UCSD-AML1 (cell line): ENCODE data around the gene LARP4.
A peak's percentile ranks its signal among the peaks of the same experiment; 100 is the strongest.
"Not testable (repeated sequence)": the region's sequence is repeated elsewhere in the genome, so short reads cannot be mapped to it uniquely, and the experiment has no call there.

Experiments
- DNase-seq: peaks from one replicate; lab custom pipeline; 2025; ENCODE audit not compliant: unreplicated experiment; lab: John Stamatoyannopoulos, UW

The LARP4 gene

DNA sequence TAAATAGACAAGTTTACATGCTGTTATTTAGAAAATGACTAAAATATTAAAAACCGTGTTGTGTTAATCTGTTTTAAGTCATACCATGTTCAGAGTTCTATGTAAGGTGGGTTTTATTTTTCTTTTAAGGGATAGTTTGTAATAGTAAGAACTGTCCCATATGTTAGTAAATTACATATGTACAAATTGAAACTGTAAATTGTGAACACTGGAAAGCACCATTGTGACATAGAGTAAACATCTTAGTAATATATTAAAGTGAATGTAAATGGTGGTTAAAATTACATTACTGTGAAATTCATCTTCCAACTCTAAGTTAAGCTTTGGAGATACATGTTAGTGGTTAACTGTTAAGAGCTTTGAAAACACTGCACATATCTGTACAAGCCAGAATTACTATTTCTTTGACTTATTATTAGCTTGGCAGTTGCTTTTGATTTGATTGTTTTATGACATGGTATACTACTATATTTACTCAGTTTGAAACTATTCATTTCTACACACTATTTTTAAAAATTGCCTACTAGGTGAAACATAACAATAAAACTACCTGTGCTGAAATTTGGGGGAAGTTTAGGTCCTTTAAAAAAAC, 76.7 kb downstream of the LARP4 start:
- DNase-seq, result no peak

DNA sequence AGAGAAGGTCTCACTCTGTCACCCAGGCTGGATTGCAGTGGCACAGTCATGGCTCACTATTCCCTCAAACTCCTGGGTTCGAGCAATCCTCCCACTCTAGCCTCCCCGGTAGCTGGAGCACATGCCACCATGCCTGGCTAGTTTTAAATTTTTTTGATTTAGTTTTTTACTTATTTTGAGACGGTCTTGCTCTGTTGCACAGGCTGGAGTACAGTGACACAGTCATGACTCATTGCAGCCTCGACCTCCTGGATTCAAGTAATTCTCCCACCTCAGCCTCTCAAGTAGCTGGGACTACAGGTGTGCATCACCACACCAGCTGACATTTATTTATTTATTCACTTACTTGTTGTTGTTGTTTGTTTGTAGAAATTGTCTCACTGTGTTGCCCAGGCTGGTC, 81.9 kb downstream of the LARP4 start:
- DNase-seq, result no peak

- DNase-seq, result no peak
Measured at GRCh38 chr12:50483488-50483887, 82.8 kb downstream of the LARP4 start.

DNA sequence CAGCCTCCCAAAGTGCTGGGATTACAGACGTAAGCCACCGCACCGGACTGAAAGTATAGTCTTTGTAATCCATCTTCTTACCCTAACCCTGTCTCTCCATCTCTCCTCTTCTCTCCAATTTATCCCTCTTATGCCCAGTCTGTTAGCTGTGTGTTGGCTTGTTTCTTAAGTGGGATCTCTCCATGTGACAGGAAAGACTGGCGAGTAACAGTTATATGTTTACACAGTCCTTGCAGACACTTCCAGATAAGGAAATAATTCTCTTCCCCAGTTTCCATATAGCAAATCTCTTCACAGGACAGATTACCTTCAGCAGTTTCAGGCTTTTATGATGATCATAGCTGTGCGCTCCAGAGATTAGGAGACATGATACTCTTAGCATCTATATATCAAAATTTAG, 88.1 kb downstream of the LARP4 start:
- DNase-seq, result no peak

DNA sequence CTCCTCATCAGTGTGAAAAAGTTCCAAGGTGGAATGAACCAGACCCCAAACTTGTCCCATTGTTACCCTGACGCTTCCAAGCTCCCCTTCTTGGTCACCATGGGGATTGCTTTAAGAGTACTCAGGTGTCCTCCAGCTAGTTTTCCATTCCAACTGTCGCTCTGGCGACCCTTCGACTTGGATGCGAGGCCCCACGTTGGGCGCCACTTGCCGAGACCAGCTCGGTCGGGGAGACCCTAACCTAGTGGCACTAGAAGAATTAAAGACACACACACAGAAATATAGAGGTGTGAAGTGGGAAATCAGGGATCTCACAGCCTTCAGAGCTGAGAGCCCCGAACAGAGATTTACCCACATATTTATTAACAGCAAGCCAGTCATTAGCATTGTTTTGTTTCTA, 97.4 kb downstream of the LARP4 start:
- not testable (repeated sequence) for DNase-seq

DNA sequence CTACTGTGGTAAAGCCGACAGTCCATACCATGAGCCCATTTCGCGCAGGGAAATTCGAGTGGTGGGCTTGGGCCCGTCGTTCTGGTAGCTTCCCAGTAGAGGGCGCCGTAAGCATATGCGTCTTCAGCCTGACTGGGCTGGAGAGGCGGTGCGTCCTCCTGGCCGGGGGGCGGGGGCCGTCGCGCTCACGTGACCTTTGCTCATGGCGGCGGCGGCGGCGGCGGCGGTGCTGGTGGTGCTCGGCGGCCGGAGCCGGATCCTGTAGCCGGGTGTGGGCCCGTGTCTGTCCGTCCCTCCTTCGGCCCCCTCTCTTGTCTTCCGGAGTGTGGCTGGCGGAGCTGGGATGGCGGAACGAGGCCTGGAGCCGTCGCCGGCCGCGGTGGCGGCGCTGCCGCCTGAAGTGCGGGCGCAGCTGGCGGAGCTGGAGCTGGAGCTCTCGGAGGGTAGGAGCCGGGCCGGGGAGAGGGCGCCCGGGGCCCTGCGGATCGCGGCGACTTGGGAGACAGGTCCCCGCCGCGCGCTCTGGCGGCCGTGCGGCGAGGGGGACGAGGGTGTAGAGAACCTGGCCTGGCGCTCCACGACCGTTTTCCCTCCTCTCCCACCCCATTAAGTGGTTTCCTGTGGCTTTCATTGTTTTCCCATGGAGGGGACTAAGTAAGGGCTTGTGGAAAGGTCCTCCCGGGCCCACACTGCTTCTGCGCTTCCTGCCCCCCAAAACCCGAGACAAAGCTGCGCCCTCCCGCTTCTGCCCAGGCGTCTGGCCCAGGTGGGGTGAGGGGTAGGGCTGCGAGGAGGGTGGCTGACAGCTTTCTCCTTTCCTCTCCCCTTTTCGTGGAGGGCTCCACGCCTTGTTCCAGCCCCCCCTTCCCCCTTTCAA, 104.4 kb downstream of the LARP4 start, which contains the start of gene DIP2B:
Gene DIP2B (plus strand): TSS at position 188 of the 877 bp plus-strand sequence. CDS start 156 bp downstream, at position 344.
- peak; percentile 93 for DNase-seq

GRCh38 chr12:50505675-50506530, 105.2 kb downstream of the LARP4 start:
- no peak for DNase-seq

DNA sequence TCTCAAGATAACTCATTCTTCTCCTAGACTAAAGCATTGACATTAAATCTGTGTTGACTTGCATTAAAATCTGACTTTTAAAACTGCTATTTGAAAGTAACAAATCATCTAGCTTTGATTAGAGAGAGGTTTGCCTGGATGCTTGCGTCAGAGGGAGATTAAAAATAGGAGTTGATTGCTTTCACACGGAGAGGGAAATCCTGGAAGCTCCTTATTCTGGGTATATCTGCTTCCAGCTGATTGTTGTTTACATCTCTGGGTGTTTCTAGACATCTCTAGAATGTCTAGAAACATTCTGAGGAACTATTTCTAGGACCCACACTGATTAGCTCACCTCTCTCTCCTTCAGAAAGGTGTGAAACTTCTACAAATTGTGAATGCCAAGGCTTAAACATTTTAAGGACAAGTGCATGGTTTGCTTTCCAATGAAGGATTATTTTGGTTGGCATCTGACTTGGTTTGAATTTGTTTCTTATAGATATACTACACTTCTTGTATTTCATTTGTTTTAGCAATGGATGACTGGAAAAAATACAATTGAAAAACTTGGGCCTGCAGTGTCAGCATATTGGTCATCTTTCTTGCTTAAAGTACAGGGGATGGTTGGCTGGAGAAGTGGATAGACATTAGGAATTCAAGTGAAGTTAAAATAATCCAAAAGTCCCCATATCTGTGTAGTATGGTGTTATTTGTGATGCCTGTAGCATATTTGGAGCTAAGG, 106.2 kb downstream of the LARP4 start:
- DNase-seq, result no peak

GRCh38 chr12:50507474-50507838, 106.8 kb downstream of the LARP4 start:
- DNase-seq, result no peak

DNA sequence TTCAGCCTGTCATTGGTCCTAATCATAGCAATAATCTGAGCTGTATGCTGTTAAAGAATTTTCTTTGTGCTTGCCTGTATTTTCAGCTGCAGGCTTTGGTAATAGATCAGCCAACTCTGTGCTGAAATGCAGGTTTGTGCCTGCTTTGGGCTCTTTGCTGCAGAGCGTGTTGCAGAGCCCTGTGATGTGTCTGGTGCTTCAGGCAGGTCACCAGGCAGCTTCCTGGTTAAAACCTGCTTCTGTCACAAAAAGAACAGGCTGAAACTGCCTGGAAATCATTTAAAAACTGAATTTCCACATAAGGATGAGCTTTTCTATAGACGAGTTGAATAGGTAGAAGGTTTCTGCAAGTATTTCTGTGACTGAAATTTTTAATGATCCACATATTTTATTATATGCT, 107.2 kb downstream of the LARP4 start:
- no peak for DNase-seq

GRCh38 chr12:50508414-50508813, 107.7 kb downstream of the LARP4 start:
- DNase-seq, result no peak

- no peak for DNase-seq
Measured at GRCh38 chr12:50508970-50509663, 108.4 kb downstream of the LARP4 start.

DNA sequence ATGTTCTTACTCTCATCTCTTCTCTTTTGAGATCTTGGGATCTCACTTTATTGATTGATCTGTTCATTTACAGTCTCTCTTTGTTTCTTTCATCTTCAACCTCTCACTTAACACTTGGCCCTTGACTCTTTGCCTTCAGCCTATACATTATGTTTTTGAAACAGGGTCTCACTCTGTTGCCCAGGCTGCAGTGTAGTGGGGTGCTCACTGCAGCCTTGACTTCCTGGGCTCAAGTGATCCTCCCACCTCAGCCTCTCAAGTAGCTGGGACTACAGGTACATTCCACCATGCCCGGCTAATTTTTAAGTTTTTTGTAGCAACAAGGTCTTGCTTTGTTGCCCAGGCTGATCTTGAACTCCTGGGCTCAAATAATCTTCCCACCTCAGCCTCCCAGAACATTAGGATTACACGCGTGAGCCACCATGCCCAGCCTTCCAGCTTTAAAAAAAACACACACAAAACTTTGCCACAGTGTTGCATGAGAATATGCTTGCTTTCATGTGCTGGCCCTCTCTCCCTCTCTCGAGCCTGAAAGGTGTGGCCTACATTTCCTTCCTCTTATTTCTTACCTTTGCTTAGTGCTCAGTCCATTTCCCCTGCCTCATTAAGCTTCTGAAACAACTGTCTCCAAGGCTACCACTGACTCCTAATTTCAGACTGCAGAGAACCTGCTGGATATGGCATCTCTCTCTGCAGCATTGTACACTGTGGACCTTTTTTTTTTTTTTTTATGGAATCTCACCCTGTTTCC, 114.0 kb downstream of the LARP4 start:
- DNase-seq, result no peak

GRCh38 chr12:50515587-50515986, 114.9 kb downstream of the LARP4 start:
- no peak for DNase-seq

GRCh38 chr12:50517421-50518048, 116.8 kb downstream of the LARP4 start:
- no peak for DNase-seq

GRCh38 chr12:50518090-50518489, 117.4 kb downstream of the LARP4 start:
- no peak for DNase-seq

- DNase-seq, result no peak
Measured at GRCh38 chr12:50519353-50519752, 118.7 kb downstream of the LARP4 start.

DNA sequence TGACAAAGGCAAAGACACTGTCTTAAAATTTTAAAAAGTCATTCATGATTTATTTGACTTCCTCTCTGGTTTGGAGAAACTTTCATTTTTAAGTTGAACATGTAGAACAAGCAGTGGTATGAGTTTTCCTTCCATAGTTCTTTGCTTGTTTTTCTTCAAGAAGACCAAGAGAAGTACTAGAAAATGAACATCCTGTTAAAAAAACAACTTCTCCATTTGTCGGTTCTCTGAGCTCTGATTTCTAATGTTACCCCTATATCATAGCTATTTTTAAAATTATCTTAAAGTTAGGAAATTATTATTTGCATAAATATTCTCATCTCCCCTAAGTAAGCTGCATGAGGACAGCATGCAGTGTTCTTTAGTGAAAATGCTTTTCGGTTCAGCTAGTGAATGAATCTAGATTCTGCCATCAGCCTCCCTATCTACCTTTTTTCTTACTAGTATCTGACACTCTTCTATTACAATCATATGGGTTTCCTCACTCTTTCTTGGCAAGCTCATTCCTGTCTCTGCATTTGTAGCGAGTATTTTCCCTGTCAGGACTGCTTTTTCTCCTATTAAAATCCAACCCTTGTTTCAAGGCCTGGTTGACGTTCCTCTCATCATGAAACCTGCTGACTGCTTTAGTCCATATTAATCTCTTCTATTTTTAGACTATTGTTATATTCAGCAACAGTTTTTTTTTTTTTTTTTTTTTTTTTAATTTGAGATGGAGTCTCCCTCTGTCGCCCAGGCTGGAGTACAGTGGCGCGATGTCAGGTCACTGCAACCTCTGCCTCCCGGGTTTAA, 119.9 kb downstream of the LARP4 start:
- no peak for DNase-seq
